HepG2 (cell line): ENCODE results near the gene CRYZL1. TPM values are rescaled to one million over a fixed set of nuclear protein-coding genes. Genes with fewer than 3 reads are reported as not detected.
"Not testable (repeated sequence)": the region's sequence is repeated elsewhere in the genome, so short reads cannot be mapped to it uniquely, and the experiment has no call there.

Experiments
- ATAC-seq: fragments of 200-7000 bp; cut with Tn5 transposase; 3 replicates; pipeline ENCODE4 v1.9.1; 2020; ENCODE audit warnings: mild to moderate bottlenecking, moderate library complexity
- BruUV-seq: library from RNA; stranded (reverse); fragments of 400-500 nt; replicated peaks from 2 replicates; lab custom pipeline; 2021; lab: Mats Ljungman, UMichigan
- CTCF ChIA-PET: fragments of 300-600 bp; formaldehyde crosslinking; extraction: SDS; loops from one replicate; lab custom pipeline; 2021; ENCODE audit warnings: low total read pairs, inconsistent platforms, low intra/inter-chr PET ratio; lab: Yijun Ruan, JAX
- POLR2A ChIA-PET: fragments of 350-600 bp; sonication (Branson Sonifier 250); formaldehyde crosslinking; loops from one replicate; lab custom pipeline; 2020; ENCODE audit warnings: antibody characterized with exemption, inconsistent platforms; lab: Yijun Ruan, JAX
- DNase-seq: peaks from one replicate; pipeline ENCODE4 v3.0.0-alpha.2; 2015; ENCODE audit warnings: low spot score
- FAIRE-seq: peaks from 3 replicates; lab custom pipeline; 2011; peaks lifted over from hg19 to GRCh38; lab: Jason Lieb, UNC
- H2AFZ ChIP-seq: one replicate; pipeline ENCODE4 v1.6.1; 2011; ENCODE audit warnings: low read length, inconsistent platforms
- H3K27ac ChIP-seq: fragments of 300-600 bp; 3 replicates; pipeline ENCODE4 v1.8.0; 2011; ENCODE audit warnings: mixed run types, mild to moderate bottlenecking, mixed read lengths, low read length, inconsistent platforms; ENCODE audit not compliant: insufficient read depth; ENCODE audit errors: extremely low read length
- H3K27me3 ChIP-seq, 2 experiments: fragments of 200-600 bp in 1 of 2; 2 replicates in 1 of 2; 3 replicates in 1 of 2; pipeline versions ENCODE4 v1.6.0 to v1.8.0; 2011; ENCODE audit warnings: low read length in 2 of 2, mild to moderate bottlenecking in 2 of 2, moderate library complexity in 2 of 2, inconsistent platforms in 1 of 2; ENCODE audit not compliant: insufficient read depth in 2 of 2, control insufficient read depth in 1 of 2
- H3K36me3 ChIP-seq, 2 experiments: fragments of 200-600 bp in 1 of 2; replicated peaks in 1 of 2; 2 replicates in 1 of 2; 3 replicates in 1 of 2; pipeline versions ENCODE4 v1.5.1 to v1.8.0; 2011; ENCODE audit warnings: low read length in 2 of 2, inconsistent platforms in 1 of 2; ENCODE audit not compliant: insufficient read depth in 2 of 2, control insufficient read depth in 1 of 2
- H3K4me1 ChIP-seq: 2 replicates; pipeline ENCODE4 v1.5.1; 2012; ENCODE audit warnings: low read length, inconsistent platforms; ENCODE audit not compliant: insufficient read depth
- H3K4me2 ChIP-seq: 2 replicates; pipeline ENCODE4 v1.6.0; 2011; ENCODE audit warnings: low read depth, low read length, inconsistent platforms
- H3K4me3 ChIP-seq, 3 experiments: fragments of 200-600 bp in 1 of 3; sonication (generic), shearing (Covaris generic) in 1 of 3; replicated peaks in 1 of 3; 2 replicates each; pipeline ENCODE4 v1.5.1; 2011 to 2016; ENCODE audit warnings: low read length in 3 of 3, inconsistent platforms in 2 of 3, low read depth in 2 of 3, mild to moderate bottlenecking in 2 of 3, control low read depth in 1 of 3, mixed read lengths in 1 of 3; ENCODE audit not compliant: insufficient read depth in 1 of 3
- H3K79me2 ChIP-seq: one replicate; pipeline ENCODE4 v1.6.1; 2011; ENCODE audit warnings: low read length, inconsistent platforms; ENCODE audit not compliant: insufficient read depth
- H3K9ac ChIP-seq: 2 replicates; pipeline ENCODE4 v1.6.0; 2011; ENCODE audit warnings: mild to moderate bottlenecking, low read depth, low read length, inconsistent platforms; ENCODE audit not compliant: insufficient read depth
- H3K9me3 ChIP-seq: 2 replicates; pipeline ENCODE4 v1.5.1; 2012; ENCODE audit warnings: mild to moderate bottlenecking, low read length
- H4K20me1 ChIP-seq: 2 replicates; pipeline ENCODE4 v1.6.0; 2011; ENCODE audit warnings: inconsistent platforms, mild to moderate bottlenecking, low read length, moderate library complexity; ENCODE audit not compliant: insufficient read depth
- EEA1 ChIP-seq: sonication (generic); formaldehyde crosslinking; IDR thresholded peaks from 2 replicates; pipeline ENCODE4 v1.5.1; 2020; ENCODE audit warnings: mild to moderate bottlenecking, missing genetic modification reagents, borderline replicate concordance
- FOXP1 ChIP-seq, 2 experiments: fragments of 450-650 bp in 1 of 2; IDR thresholded peaks; 2 replicates each; pipeline ENCODE4 v1.6.1; 2017 to 2018; ENCODE audit warnings: antibody characterized with exemption in 1 of 2
- GZF1 ChIP-seq: sonication (generic); formaldehyde crosslinking; IDR thresholded peaks from 2 replicates; pipeline ENCODE4 v1.5.1; 2020; ENCODE audit warnings: mild to moderate bottlenecking, missing genetic modification reagents
- HOXA9 ChIP-seq: sonication (generic); formaldehyde crosslinking; IDR thresholded peaks from 2 replicates; pipeline ENCODE4 v1.8.1; 2022; ENCODE audit warnings: missing genetic modification reagents, mild to moderate bottlenecking, moderate library complexity, borderline replicate concordance
- KDM2A ChIP-seq: sonication (generic); formaldehyde crosslinking; IDR thresholded peaks from 2 replicates; pipeline ENCODE4 v1.4.0; 2020; ENCODE audit warnings: low read depth, missing genetic modification reagents, borderline replicate concordance
- TOPORS ChIP-seq: sonication (generic); formaldehyde crosslinking; IDR thresholded peaks from 2 replicates; pipeline ENCODE4 v1.8.0; 2023; ENCODE audit warnings: mild to moderate bottlenecking, missing genetic modification reagents
- ZNF577 ChIP-seq: sonication (generic); formaldehyde crosslinking; IDR thresholded peaks from 2 replicates; pipeline ENCODE4 v1.4.0; 2020; ENCODE audit warnings: mild to moderate bottlenecking, low read depth, missing genetic modification reagents, borderline replicate concordance
- ZNF746 ChIP-seq: sonication (generic); formaldehyde crosslinking; IDR thresholded peaks from 2 replicates; pipeline ENCODE4 v1.8.0; 2022; ENCODE audit warnings: mild to moderate bottlenecking, missing genetic modification reagents
- WGBS: methylation state at CpG from one replicate; pipeline ENCODE4 v1.1.6; 2017; ENCODE audit warnings: low lambda C conversion rate; 5-methylcytosine and 5-hydroxymethylcytosine counted together
- in situ Hi-C: cut with HindIII; loops from 2 replicates; pipeline ENCODE4 v1.10.0; 2017; ENCODE audit warnings: low pct_unique_long_range_greater_than_20kb; ENCODE audit not compliant: extremely low pct_ligation_motif_present
- intact Hi-C: fragments of 100-400 bp; cut with micrococcal nuclease; formaldehyde crosslinking; loops from one replicate; pipeline ENCODE4 v1.10.0; 2022; ENCODE audit not compliant: unreplicated experiment
- polyA plus RNA-seq, 8 experiments: library from polyadenylated mRNA; depleted of rRNA in 3 of 8; stranded (reverse) in 7 of 8; unstranded in 1 of 8; fragments of >200 nt; fragmentation: Illumina TruSeq in 4 of 8; extraction: Trizol in 4 of 8; gene quantifications; 2 replicates each; pipeline versions ENCODE4 v1.2.1 to v1.2.3, GENCODE V29; 2011 to 2016; ENCODE audit warnings: low read depth in 4 of 8, missing spikeins in 1 of 8, mixed read lengths in 1 of 8; ENCODE audit not compliant: insufficient read depth in 1 of 8
- total RNA-seq, 5 experiments: library from RNA; depleted of rRNA; stranded (reverse); fragments of >200 nt; fragmentation: Illumina TruSeq; extraction: Trizol; gene quantifications; 2 replicates each; pipeline ENCODE4 v1.2.3, GENCODE V29; 2016; ENCODE audit warnings: low read depth in 1 of 5
- TF ChIP-seq, protein P1 (sequence below): sonication (generic); formaldehyde crosslinking; IDR thresholded peaks from 2 replicates; pipeline ENCODE4 v1.5.0; 2020; ENCODE audit warnings: mild to moderate bottlenecking, low read depth, missing genetic modification reagents, borderline replicate concordance
- TF ChIP-seq, protein P2 (sequence below): IDR thresholded peaks from 2 replicates; pipeline ENCODE4 v1.6.1; 2016; ENCODE audit warnings: mild to moderate bottlenecking
- TF ChIP-seq, protein P3 (sequence below), 2 experiments: fragments of 450-650 bp in 1 of 2; sonication (generic) in 1 of 2; formaldehyde crosslinking; IDR thresholded peaks; 2 replicates each; pipeline versions ENCODE4 v1.5.0 to v1.8.0; 2020 to 2022; ENCODE audit warnings: mild to moderate bottlenecking in 1 of 2, missing genetic modification reagents in 1 of 2
- TF ChIP-seq, protein P4 (sequence below): sonication (generic); formaldehyde crosslinking; IDR thresholded peaks from 2 replicates; pipeline ENCODE4 v1.8.0; 2022; ENCODE audit warnings: missing genetic modification reagents, mild to moderate bottlenecking, moderate library complexity, borderline replicate concordance

The CRYZL1 gene
- total and polyA plus RNA-seq, 2 of the 13 experiments (the other 11 are each of a cell fraction or from before 2014, with no cell fraction given): 20.3 to 27.7 TPM

DNA sequence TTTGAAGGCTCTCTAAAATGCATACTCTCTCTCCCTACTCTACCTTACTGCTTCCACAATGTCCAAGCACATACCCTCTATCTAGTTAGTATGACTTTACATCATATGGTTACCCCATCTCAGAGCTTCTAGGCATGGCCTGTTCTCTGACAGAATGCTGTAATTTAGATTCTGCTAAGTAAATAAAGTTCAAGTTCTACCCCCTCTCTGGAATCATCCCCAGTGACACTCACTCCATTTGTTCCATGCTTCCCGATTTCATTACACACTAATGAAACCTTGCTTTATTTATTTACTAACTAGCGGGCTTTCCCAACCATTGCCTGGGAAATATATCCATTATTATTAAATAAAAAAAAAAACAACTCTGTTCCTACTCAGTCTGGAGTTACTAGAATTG is 7.3 kb downstream of the CRYZL1 start (continued):
- TF ChIP-seq, protein P1, sequence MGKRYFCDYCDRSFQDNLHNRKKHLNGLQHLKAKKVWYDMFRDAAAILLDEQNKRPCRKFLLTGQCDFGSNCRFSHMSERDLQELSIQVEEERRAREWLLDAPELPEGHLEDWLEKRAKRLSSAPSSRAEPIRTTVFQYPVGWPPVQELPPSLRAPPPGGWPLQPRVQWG (CRISPR knock-in tag): no peak
- TF ChIP-seq KDM2A: no peak
- TF ChIP-seq HOXA9 (CRISPR knock-in tag): no peak
- no peak for TF ChIP-seq TOPORS (CRISPR knock-in tag)

DNA sequence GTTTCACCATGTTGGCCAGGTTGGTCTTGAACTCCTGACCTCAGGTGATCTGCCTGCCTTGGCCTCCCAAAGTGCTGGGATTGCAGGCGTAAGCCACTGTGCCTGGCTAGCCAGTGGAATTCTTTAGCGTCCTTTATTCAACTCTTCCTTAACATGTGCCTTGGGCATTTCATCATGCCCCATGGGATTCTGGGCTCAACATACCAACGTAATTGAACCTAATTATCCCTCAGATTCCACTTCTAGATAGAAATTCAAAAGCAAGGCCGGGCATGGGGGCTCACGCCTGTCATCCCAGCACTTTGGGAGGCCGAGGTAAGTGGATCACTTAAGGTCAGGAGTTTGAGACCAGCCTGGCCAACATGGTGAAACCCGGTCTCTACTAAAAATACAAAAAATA is 15.4 kb downstream of the CRYZL1 start:
- H3K4me1 ChIP-seq, H3K4me3 ChIP-seq, H3K9ac ChIP-seq, H4K20me1 ChIP-seq, DNase-seq, H3K27me3 ChIP-seq, H2AFZ ChIP-seq, ATAC-seq, POLR2A ChIA-PET, H3K27ac ChIP-seq, CTCF ChIA-PET, intact Hi-C loops, in situ Hi-C loops, H3K79me2 ChIP-seq, BruUV-seq, H3K4me2 ChIP-seq, H3K9me3 ChIP-seq, FAIRE-seq: not testable (repeated sequence)
- peaks cover 0 to 23% of the 10 kb centered on the region in 2 experiments; a peak in 3 of 5 replicates for H3K36me3 ChIP-seq
- WGBS: 96% methylated on average over 7 of the region's 7 CpGs

DNA sequence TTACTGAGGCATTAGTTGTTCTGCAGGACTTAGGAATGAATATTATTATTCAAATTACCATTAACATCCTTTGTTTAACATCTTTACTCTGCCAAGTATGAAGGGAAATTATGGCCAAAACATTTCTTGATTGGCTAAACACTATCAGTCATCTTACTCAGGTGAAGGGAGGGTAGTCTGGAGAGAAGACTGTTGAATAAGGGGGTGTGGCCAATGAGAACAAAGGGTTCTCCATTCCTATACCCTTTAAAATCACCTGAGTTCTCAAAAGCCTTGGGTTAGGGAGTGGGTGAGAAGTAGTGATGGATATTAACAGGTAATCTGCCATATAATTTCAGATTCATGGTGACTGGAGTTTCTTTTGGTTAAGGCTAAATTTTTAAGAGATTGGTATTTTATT is 19.3 kb downstream of the CRYZL1 start:
- ATAC-seq (no peak), FAIRE-seq (no peak), DNase-seq (no peak)
- intact Hi-C loops: no loop called here
- Histone ChIP-seq H4K20me1 (no peaks in the 10 kb centered on the region), H3K4me1 (no peaks in the 10 kb centered on the region), H3K9me3 (no peaks in the 10 kb centered on the region), H3K79me2 (no peaks in the 10 kb centered on the region), H3K4me3 (no peak overlapping the region), H2AFZ (no peak overlapping the region), H3K27ac (no peak overlapping the region), H3K9ac (no peak overlapping the region), H3K27me3 (no peaks in the 10 kb centered on the region), H3K36me3 (peaks cover 1 to 13% of the 10 kb centered on the region in 2 experiments; a peak in 3 of 5 replicates), H3K4me2 (no peak overlapping the region)
- in situ Hi-C loops: no loop called here
- POLR2A ChIA-PET: no interaction called here
- CTCF ChIA-PET: no interaction called here
- no TSS peak for BruUV-seq
- no peak for TF ChIP-seq FOXP1 (IDR thresholded peaks at IDR 0.05)
- no peak for TF ChIP-seq FOXP1 (CRISPR knock-in tag; IDR thresholded peaks at IDR 0.05)
- no peak for TF ChIP-seq GZF1
- TF ChIP-seq, protein P2, sequence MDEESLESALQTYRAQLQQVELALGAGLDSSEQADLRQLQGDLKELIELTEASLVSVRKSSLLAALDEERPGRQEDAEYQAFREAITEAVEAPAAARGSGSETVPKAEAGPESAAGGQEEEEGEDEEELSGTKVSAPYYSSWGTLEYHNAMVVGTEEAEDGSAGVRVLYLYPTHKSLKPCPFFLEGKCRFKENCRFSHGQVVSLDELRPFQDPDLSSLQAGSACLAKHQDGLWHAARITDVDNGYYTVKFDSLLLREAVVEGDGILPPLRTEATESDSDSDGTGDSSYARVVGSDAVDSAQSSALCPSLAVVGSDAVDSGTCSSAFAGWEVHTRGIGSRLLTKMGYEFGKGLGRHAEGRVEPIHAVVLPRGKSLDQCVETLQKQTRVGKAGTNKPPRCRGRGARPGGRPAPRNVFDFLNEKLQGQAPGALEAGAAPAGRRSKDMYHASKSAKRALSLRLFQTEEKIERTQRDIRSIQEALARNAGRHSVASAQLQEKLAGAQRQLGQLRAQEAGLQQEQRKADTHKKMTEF (CRISPR knock-in tag): no peak
- no peak for TF ChIP-seq EEA1 (CRISPR knock-in tag)
- no peak for TF ChIP-seq ZNF577 (CRISPR knock-in tag)
- no peak for TF ChIP-seq ZNF746
- TF ChIP-seq, protein P3, sequence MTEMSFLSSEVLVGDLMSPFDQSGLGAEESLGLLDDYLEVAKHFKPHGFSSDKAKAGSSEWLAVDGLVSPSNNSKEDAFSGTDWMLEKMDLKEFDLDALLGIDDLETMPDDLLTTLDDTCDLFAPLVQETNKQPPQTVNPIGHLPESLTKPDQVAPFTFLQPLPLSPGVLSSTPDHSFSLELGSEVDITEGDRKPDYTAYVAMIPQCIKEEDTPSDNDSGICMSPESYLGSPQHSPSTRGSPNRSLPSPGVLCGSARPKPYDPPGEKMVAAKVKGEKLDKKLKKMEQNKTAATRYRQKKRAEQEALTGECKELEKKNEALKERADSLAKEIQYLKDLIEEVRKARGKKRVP (CRISPR knock-in tag; IDR thresholded peaks at IDR 0.05): no peak
- TF ChIP-seq, protein P4, sequence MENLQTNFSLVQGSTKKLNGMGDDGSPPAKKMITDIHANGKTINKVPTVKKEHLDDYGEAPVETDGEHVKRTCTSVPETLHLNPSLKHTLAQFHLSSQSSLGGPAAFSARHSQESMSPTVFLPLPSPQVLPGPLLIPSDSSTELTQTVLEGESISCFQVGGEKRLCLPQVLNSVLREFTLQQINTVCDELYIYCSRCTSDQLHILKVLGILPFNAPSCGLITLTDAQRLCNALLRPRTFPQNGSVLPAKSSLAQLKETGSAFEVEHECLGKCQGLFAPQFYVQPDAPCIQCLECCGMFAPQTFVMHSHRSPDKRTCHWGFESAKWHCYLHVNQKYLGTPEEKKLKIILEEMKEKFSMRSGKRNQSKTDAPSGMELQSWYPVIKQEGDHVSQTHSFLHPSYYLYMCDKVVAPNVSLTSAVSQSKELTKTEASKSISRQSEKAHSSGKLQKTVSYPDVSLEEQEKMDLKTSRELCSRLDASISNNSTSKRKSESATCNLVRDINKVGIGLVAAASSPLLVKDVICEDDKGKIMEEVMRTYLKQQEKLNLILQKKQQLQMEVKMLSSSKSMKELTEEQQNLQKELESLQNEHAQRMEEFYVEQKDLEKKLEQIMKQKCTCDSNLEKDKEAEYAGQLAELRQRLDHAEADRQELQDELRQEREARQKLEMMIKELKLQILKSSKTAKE (CRISPR knock-in tag): no peak
